ENCODE results near the gene KCNJ10.
A peak's percentile ranks its signal among the peaks of the same experiment; 100 is the strongest.

KCNJ10 gene

DNA sequence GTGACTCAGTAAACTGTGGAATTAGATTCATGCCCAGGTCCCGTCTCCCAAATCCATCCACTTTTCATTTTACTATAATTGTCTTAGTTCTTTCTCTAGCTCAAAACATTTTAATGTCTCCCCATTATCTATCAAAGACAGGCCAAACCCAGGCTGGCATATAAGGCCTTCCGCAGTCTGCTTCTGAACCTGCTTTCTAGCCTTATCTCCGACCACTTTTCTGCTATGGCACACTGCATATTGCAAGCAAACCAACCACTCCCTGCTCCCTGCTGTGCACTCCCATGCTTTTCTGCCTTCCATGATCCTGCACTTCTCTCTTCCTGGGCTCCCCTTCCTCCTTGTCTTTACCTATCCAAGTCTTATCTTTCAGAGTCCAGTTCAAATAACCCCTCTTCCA is 20.9 kb downstream of the KCNJ10 start:
- H3K27ac ChIP-seq (ENCODE audit: low read length), result no peak overlapping the region
- H3K9me3 ChIP-seq (replicated peaks; ENCODE audit: insufficient read depth, low read length), result no peaks in the 10 kb centered on the region
- no peak for TF ChIP-seq EZH2 (optimal IDR thresholded peaks at IDR 0.05; ENCODE audit: low read depth, low read length)
- no peak for TF ChIP-seq EZH2phosphoT487 (IDR thresholded peaks at IDR 0.05; ENCODE audit: low read length)
- TF ChIP-seq, protein P1, sequence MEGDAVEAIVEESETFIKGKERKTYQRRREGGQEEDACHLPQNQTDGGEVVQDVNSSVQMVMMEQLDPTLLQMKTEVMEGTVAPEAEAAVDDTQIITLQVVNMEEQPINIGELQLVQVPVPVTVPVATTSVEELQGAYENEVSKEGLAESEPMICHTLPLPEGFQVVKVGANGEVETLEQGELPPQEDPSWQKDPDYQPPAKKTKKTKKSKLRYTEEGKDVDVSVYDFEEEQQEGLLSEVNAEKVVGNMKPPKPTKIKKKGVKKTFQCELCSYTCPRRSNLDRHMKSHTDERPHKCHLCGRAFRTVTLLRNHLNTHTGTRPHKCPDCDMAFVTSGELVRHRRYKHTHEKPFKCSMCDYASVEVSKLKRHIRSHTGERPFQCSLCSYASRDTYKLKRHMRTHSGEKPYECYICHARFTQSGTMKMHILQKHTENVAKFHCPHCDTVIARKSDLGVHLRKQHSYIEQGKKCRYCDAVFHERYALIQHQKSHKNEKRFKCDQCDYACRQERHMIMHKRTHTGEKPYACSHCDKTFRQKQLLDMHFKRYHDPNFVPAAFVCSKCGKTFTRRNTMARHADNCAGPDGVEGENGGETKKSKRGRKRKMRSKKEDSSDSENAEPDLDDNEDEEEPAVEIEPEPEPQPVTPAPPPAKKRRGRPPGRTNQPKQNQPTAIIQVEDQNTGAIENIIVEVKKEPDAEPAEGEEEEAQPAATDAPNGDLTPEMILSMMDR (IDR thresholded peaks at IDR 0.05; ENCODE audit: low read length), result no peak
- H3K36me3 ChIP-seq (replicated peaks; ENCODE audit: insufficient read depth, low read length), result no peaks in the 10 kb centered on the region
- H3K9ac ChIP-seq (ENCODE audit: low read length), result no peak overlapping the region
- no peaks in the 10 kb centered on the region for H4K20me1 ChIP-seq (ENCODE audit: insufficient read depth, low read length)
- H3K4me2 ChIP-seq (ENCODE audit: low read depth, low read length), result no peak overlapping the region
- no peak for DNase-seq
- H3K4me1 ChIP-seq (ENCODE audit: low read length), result peaks cover 10% of the 10 kb centered on the region
- H3F3A ChIP-seq (ENCODE audit: insufficient read depth, low read length), result no peaks in the 10 kb centered on the region
- H3K79me2 ChIP-seq (ENCODE audit: low read length), result no peaks in the 10 kb centered on the region
- no peak overlapping the region for H2AFZ ChIP-seq (ENCODE audit: low read length)
- peaks cover 12% of the 10 kb centered on the region; the same call in 1 of the 2 replicates for H3K27me3 ChIP-seq (replicated peaks; ENCODE audit: insufficient read depth, low read length)
- no peak overlapping the region for H3K4me3 ChIP-seq (ENCODE audit: low read length)
- H3K9me2 ChIP-seq (replicated peaks; ENCODE audit: insufficient read depth, low read length), result no peaks in the 10 kb centered on the region

- Histone ChIP-seq H4K20me1 (ENCODE audit: insufficient read depth, low read length) (no peaks in the 10 kb centered on the region), H3K79me2 (ENCODE audit: low read length) (no peaks in the 10 kb centered on the region), H3K27ac (ENCODE audit: low read length) (no peak overlapping the region), H3K4me2 (ENCODE audit: low read depth, low read length) (no peak overlapping the region), H2AFZ (ENCODE audit: low read length) (no peak overlapping the region), H3K9ac (ENCODE audit: low read length) (no peak overlapping the region), H3F3A (ENCODE audit: insufficient read depth, low read length) (no peaks in the 10 kb centered on the region), H3K4me3 (ENCODE audit: low read length) (no peak overlapping the region), H3K4me1 (ENCODE audit: low read length) (peaks cover 10% of the 10 kb centered on the region), H3K36me3 (replicated peaks; ENCODE audit: insufficient read depth, low read length) (no peaks in the 10 kb centered on the region), H3K9me3 (replicated peaks; ENCODE audit: insufficient read depth, low read length) (no peaks in the 10 kb centered on the region), H3K9me2 (replicated peaks; ENCODE audit: insufficient read depth, low read length) (no peaks in the 10 kb centered on the region), H3K27me3 (replicated peaks; ENCODE audit: insufficient read depth, low read length) (peaks cover 12% of the 10 kb centered on the region; the same call in 1 of the 2 replicates)
- TF ChIP-seq, protein P1 (IDR thresholded peaks at IDR 0.05; ENCODE audit: low read length), result no peak
- TF ChIP-seq EZH2 (optimal IDR thresholded peaks at IDR 0.05; ENCODE audit: low read depth, low read length) (no peak), EZH2phosphoT487 (IDR thresholded peaks at IDR 0.05; ENCODE audit: low read length) (no peak)
- DNase-seq, result no peak
These were observed 21.6 kb downstream of the KCNJ10 start for GRCh38 chr1:160048335-160048734.

DNA sequence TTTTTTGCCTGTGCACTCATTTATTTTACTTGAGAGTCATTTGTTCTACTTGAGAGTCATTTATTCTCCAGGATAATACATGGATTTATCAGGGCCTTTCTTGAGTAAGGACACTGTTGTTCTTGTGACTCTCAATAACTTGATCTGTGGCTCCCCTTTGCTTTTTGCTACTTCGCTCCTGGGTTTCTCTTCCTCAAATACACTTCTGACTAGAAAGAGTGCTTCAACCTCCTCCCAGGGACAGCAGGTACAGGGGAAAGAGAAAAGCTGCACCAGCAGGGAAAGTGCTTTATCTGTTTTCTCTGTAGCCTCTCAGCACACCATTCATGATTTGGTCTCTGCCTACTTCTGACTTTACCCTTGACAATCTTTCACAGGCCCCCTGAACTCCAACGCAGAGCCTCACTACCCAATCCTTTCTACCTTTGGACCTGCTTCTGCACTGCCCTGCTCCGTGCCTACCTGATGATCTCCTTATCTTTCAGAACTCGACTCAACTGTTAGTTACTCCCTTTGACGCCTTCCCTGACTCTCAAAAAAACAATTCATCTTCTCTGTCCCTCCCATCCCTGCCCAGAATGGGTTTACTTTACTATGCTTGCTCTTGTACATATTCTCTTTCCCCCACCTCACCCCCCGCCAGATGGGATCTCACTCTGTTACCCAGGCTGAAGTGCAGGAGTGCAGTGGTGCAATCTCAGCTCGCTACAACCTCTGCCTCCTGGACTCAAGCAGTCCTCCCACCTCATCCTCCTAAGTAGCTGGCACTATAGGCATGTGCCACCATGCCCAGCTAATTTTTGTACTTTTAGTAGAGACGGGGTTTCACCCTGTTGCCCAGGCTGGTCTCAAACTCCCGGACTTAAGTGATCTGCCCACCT is 22.6 kb downstream of the KCNJ10 start:
- peak; percentile 33 for DNase-seq
- H3K27me3 ChIP-seq (replicated peaks; ENCODE audit: insufficient read depth, low read length), result peaks cover 9% of the 10 kb centered on the region; the same call in 1 of the 2 replicates
- H3K9me2 ChIP-seq (replicated peaks; ENCODE audit: insufficient read depth, low read length), result no peaks in the 10 kb centered on the region
- peak overlapping the region; percentile 54 for H2AFZ ChIP-seq (ENCODE audit: low read length)
- H3K27ac ChIP-seq (ENCODE audit: low read length), result no peak overlapping the region
- no peaks in the 10 kb centered on the region for H3K36me3 ChIP-seq (replicated peaks; ENCODE audit: insufficient read depth, low read length)
- TF ChIP-seq, protein P1 (IDR thresholded peaks at IDR 0.05; ENCODE audit: low read length), result no peak
- TF ChIP-seq EZH2 (optimal IDR thresholded peaks at IDR 0.05; ENCODE audit: low read depth, low read length) (no peak), EZH2phosphoT487 (IDR thresholded peaks at IDR 0.05; ENCODE audit: low read length) (no peak)
- H3K4me1 ChIP-seq (ENCODE audit: low read length), result peaks cover 10% of the 10 kb centered on the region
- H3K79me2 ChIP-seq (ENCODE audit: low read length), result no peaks in the 10 kb centered on the region
- H3K9me3 ChIP-seq (replicated peaks; ENCODE audit: insufficient read depth, low read length), result no peaks in the 10 kb centered on the region
- H4K20me1 ChIP-seq (ENCODE audit: insufficient read depth, low read length), result no peaks in the 10 kb centered on the region
- H3K4me2 ChIP-seq (ENCODE audit: low read depth, low read length), result peak overlapping the region; percentile 77
- H3F3A ChIP-seq (ENCODE audit: insufficient read depth, low read length), result no peaks in the 10 kb centered on the region
- peak overlapping the region; percentile 23; the same call in 1 of the 2 replicates for H3K9ac ChIP-seq (ENCODE audit: low read length)
- H3K4me3 ChIP-seq (ENCODE audit: low read length), result peak overlapping the region; percentile 44

Data from MM.1S (cell line).